Measurements from ENCODE around the gene PDSS1. TPM values are rescaled to one million over a fixed set of nuclear protein-coding genes. Genes with fewer than 3 reads are reported as not detected.

Gene PDSS1
- 2.9 and 6.9 TPM in 2 replicates for total RNA-seq

GRCh38 chr10:26697163-26697921 is at the start of gene PDSS1:
Gene PDSS1 (plus strand): TSS chr10:26697701. CDS start chr10:26697712, 11 bp downstream.

Other genes starting within 250 kb of the PDSS1 start
- gene ABI1, start 163.3 kb downstream of the PDSS1 start, total RNA-seq: 29.6 and 35.0 TPM in 2 replicates

Measured in aortic smooth muscle cell (primary cell).